GM10248 (cell line): ENCODE measurements around the gene MAEA.

Experiments
- CTCF ChIA-PET: fragments of 300-600 bp; sonication (Branson Sonifier 250); formaldehyde crosslinking; extraction: SDS; loops from one replicate; lab custom pipeline; 2021; ENCODE audit warnings: antibody characterized with exemption; lab: Yijun Ruan, JAX
- POLR2A ChIA-PET: fragments of 350-650 bp; sonication (Branson Sonifier 250); formaldehyde crosslinking; extraction: SDS; loops from one replicate; lab custom pipeline; 2020; ENCODE audit warnings: antibody characterized with exemption; lab: Yijun Ruan, JAX
- DNase-seq: peaks from one replicate; pipeline ENCODE4 v3.0.0; 2012; ENCODE audit errors: extremely low spot score
- CTCF ChIP-seq: IDR thresholded peaks from 2 replicates; pipeline ENCODE4 v1.5.1; 2012; ENCODE audit warnings: mild to moderate bottlenecking, low read depth; ENCODE audit errors: extremely low read depth, missing control alignments, control extremely low read depth

The MAEA gene

GRCh38 chr4:1342003-1342402 is 52.3 kb downstream of the MAEA start:
- ChIA-PET POLR2A (no interaction called here), CTCF (no interaction called here)
- DNase-seq = no peak
- TF ChIP-seq CTCF = no peak

DNA sequence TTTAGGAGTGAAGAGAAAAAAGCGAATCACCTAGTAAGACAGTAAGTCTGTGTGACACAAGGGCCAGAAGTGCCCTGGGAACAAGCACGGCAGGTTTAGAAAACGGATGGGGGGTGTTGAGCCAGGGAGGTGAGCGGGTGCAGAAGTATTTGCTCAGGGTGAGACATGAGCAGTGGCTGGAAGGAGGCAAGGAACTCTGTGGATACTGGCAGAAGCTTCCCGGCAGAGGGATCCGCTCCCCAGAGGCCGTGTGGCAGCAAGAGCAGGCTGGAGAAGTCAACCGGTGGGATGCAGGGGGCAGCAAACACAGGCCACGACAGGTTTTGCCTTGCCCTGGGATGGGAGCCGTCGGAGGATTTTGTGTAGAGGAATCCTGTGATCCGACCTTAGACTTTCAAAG is 55.0 kb downstream of the MAEA start:
- ChIA-PET CTCF (interaction anchor here (1.5 to 4.1 kb wide), 3 partner anchors 17 to 214 kb away, joined by 3 to 25 read pairs (median 12); no protein-coding TSS in a partner anchor), POLR2A (no interaction called here)
- no peak for DNase-seq
- TF ChIP-seq CTCF = no peak

GRCh38 chr4:1345903-1346780 is 56.5 kb downstream of the MAEA start:
- ChIA-PET POLR2A (interaction anchor here (1.1 to 1.3 kb wide), 3 partner anchors 37 to 209 kb away, joined by 3 to 6 read pairs (median 3); partner anchors contain the start of gene MAEA), CTCF (interaction anchor here (1.0 to 4.1 kb wide), 10 partner anchors 10 to 283 kb away, joined by 3 to 25 read pairs (median 5); partner anchors contain the start of gene CTBP1)
- peak; percentile 4 for TF ChIP-seq CTCF
- peak; percentile 57 for DNase-seq

GRCh38 chr4:1346781-1347409 is 57.2 kb downstream of the MAEA start, which contains the start of gene UVSSA:
UVSSA (plus strand) TSS chr4:1347208; CDS start chr4:1348092, 884 bp downstream.
- ChIA-PET CTCF (interaction anchor here (1.0 to 4.1 kb wide), 11 partner anchors 9 to 283 kb away, joined by 3 to 25 read pairs (median 5); partner anchors contain the start of gene CTBP1), POLR2A (interaction anchor here (1.1 kb wide), 2 partner anchors 38 to 210 kb away, joined by 3 read pairs; no protein-coding TSS in a partner anchor)
- DNase-seq = peak; percentile 100
- TF ChIP-seq CTCF = no peak

DNA sequence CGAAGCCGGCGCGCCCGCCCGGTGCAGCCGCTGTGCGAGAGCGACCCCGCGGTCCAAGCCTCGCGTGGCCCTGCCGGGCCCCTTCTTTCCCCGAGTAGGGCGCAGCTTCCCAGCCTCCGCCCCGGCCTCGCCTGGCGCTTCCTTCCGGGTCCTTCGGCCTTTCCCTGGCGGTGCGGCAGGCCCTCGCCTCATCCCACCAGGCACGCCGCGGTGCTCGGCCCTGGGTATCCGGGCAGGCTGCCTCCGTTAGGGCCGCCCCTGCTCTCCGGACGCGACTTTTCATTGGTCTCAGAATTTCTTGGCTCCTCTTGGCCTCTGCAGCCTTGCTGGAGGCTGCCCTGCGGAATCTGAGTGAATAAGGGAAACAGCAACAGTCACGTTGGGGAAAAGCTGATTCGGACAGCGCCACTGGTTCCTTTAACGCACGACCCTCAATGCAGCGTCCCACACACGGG is 57.7 kb downstream of the MAEA start:
- ChIA-PET CTCF (interaction anchor here (1.0 to 4.1 kb wide), 11 partner anchors 9 to 282 kb away, joined by 3 to 25 read pairs (median 5); no protein-coding TSS in a partner anchor), POLR2A (interaction anchor here (1.1 kb wide), 2 partner anchors 38 to 210 kb away, joined by 3 read pairs; no protein-coding TSS in a partner anchor)
- peak; percentile 73 for DNase-seq
- no peak for TF ChIP-seq CTCF

DNA sequence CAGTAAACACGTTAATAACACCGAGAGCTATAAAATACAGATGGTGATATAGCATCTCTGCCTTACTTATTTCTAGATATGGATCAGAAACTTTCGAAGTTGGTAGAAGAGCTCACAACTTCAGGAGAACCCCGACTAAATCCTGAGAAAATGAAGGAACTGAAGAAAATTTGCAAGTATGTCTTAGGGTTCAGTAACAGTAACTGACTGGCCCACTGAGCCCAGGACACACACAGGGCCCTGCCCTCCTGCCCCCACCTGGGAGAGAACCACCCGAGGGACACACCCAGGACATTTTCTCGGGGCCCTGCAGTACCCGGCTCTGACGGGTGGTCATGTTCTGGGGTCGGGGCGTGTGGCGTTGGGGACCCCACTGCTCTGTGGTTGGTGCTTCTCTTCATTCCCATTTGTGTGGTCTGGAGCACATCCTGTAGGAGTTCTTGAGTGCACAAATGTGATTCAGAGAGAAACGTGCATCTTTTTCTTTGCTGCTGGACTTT is 58.4 kb downstream of the MAEA start:
- POLR2A ChIA-PET = no interaction called here
- CTCF ChIA-PET = interaction anchor here (0.8 to 4.1 kb wide), 9 partner anchors 8 to 345 kb away, joined by 3 to 25 read pairs (median 3); no protein-coding TSS in a partner anchor
- no peak for TF ChIP-seq CTCF
- no peak for DNase-seq
